ENCODE results near the gene TUBB2A. TPM values are rescaled to one million over a fixed set of nuclear protein-coding genes. Genes with fewer than 3 reads are reported as not detected.
A peak's percentile ranks its signal among the peaks of the same experiment; 100 is the strongest.
"Not testable (repeated sequence)": the region's sequence is repeated elsewhere in the genome, so short reads cannot be mapped to it uniquely, and the experiment has no call there.

Gene TUBB2A
- total RNA-seq (10 to 100 TPM; 24.3 to 30.1 (median 27.5) TPM), polyA plus RNA-seq (43.1 TPM)
- long read RNA-seq, donor 1, transcript TUBB2A-201 (4 exons, 1,595 nt): major isoform, 33 of 48 reads
- long read RNA-seq, donor 1, partial matches to known transcripts: 1 of 48 reads
- long read RNA-seq, donor 1, other reads (novel, unspliced or antisense): 14 of 48 reads
- long read RNA-seq, donor 2, transcript TUBB2A-201 (4 exons, 1,595 nt): major isoform, 23 of 31 reads
- long read RNA-seq, donor 2, partial matches to known transcripts: 0 of 31 reads
- long read RNA-seq, donor 2, other reads (novel, unspliced or antisense): 7 of 31 reads
- long read RNA-seq, donor 3, transcript TUBB2A-201 (4 exons, 1,595 nt): major isoform, 45 of 55 reads
- long read RNA-seq, donor 3, partial matches to known transcripts: 0 of 55 reads
- long read RNA-seq, donor 3, other reads (novel, unspliced or antisense): 10 of 55 reads
- long read RNA-seq, donor 4, transcript TUBB2A-201 (4 exons, 1,595 nt): major isoform, 25 of 31 reads
- long read RNA-seq, donor 4, partial matches to known transcripts: 1 of 31 reads
- long read RNA-seq, donor 4, other reads (novel, unspliced or antisense): 5 of 31 reads

DNA sequence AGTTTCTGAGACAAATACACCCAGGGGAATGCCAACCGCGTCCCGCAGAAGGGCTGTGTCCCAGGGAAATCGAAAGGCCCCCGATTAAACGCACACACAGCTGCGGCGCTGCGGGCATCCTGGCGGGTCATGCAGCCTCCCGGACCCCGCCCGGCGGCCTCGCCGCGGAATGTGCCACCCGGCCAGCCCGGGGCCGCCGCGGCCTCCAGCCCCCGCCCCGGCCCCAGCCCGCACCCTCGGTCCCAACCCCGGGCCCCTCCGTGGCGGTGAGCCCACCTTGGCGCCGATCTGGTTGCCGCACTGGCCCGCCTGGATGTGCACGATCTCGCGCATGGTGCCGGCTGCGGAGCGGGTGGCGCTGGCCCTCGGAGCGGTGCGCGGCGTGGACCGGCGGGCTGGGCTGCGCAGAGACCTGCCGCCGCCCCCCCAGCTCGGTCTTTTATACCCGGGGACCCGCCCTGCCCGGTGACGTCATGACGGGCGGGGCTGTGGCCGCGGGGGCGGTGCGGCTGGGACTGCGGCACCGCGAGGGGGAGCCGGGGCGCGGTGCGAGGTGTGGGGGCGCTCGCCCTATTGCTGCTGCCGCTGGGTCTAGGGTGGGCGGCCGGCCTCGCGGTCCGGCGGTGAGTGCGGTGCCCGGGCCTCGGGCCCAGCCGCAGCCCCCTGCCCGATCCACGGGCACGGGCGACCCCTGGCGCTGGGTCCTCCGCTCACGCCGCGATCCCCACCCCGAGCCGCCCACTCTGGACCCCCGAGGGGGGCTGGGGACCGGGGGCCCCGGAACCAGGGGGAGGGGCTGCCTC, at the start of gene TUBB2A:
TUBB2A (minus strand) TSS at position 414 of the 803 bp plus-strand sequence; CDS start at position 333, 81 bp downstream.
- intact Hi-C loops (cut with DNase I): no loop called here
- Histone ChIP-seq H3K9me3 (ENCODE audit: control insufficient read depth, low read length) (no peaks in the 10 kb centered on the region), H3K27me3 (ENCODE audit: control insufficient read depth, insufficient read depth) (no peaks in the 10 kb centered on the region), H3K27ac (ENCODE audit: low read length) (peak within 1 kb of the TSS; percentile 83), H3K4me3 (ENCODE audit: low read length) (peak within 1 kb of the TSS; percentile 88), H3K4me1 (ENCODE audit: control insufficient read depth, insufficient read depth, low read length) (no peaks in the 10 kb centered on the region)
- peak; percentile 87 to 96 (median 95) for DNase-seq
- ATAC-seq: peak; percentile 89 to 94
- WGBS: under 1% methylated on average over 95 of the region's 95 CpGs

DNA sequence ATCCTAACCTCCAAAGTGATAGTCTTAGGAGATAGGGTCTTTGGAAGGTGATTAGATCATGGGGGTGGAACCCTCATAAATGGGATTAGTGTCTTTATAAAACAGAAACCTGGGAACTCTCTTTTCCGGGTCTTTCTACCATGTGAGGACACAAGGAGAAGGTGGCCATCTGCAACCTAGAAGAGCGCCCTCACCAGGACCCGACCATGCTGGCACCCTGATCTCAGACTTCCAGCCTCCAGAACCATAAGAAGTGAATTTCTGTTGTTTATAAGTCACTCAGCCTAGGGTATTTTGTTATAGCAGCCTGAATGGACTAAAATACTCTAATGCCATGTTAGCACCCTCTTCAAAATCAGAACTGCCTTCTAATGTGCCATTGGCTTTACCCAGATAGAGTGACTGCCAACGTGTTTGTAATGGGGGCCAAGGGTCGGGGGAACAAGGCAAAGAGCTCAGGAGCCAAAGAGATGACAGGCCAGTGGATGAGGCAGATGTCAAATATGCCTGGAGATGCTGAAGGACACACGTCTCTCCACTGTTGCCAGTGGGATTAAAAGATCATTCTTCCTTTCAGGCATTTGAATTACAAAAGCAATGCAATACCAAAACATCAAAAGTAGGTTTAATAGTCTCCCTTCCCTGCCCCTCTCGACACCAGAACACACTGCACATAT, 49.1 kb upstream of the TUBB2A start:
- no peak overlapping the region for H3K4me3 ChIP-seq (ENCODE audit: low read length)
- DNase-seq (no peak), ATAC-seq (no peak)
- H3K4me1 ChIP-seq (ENCODE audit: control insufficient read depth, insufficient read depth, low read length): no peaks in the 10 kb centered on the region
- 87% methylated on average over 7 of the region's 7 CpGs for WGBS
- no peak overlapping the region for H3K27ac ChIP-seq (ENCODE audit: low read length)
- intact Hi-C loops (cut with DNase I): no loop called here
- no peaks in the 10 kb centered on the region for H3K27me3 ChIP-seq (ENCODE audit: control insufficient read depth, insufficient read depth)
- H3K9me3 ChIP-seq (ENCODE audit: control insufficient read depth, low read length): no peaks in the 10 kb centered on the region

GRCh38 chr6:3205913-3206312, 48.6 kb upstream of the TUBB2A start:
- DNase-seq (no peak), ATAC-seq (no peak)
- no peak overlapping the region for H3K27ac ChIP-seq (ENCODE audit: low read length)
- H3K27me3 ChIP-seq (ENCODE audit: control insufficient read depth, insufficient read depth): no peaks in the 10 kb centered on the region
- WGBS: 90% methylated on average over 4 of the region's 4 CpGs
- H3K4me3 ChIP-seq (ENCODE audit: low read length): no peak overlapping the region
- intact Hi-C loops (cut with DNase I): no loop called here
- no peaks in the 10 kb centered on the region for H3K9me3 ChIP-seq (ENCODE audit: control insufficient read depth, low read length)
- H3K4me1 ChIP-seq (ENCODE audit: control insufficient read depth, insufficient read depth, low read length): no peaks in the 10 kb centered on the region

DNA sequence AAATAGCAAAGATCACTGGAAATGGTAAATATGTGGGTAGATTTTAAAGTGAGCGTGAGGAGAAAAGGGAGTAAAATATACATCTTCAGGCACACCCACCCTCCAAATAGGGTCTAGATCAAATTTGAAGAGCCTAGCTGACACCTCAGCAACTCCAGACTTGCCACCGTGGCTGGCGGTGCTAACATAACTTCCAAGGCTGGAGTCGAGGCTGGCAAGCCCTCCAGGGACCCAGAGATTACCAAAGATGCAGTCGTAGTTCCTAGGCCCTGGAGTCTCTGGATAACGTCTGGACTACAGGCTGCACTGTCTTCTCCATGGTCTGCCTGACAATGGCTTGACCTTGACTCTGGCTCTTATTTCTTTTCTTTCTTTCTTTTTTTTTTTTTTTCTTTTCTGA, 47.6 kb upstream of the TUBB2A start:
- no peak overlapping the region for H3K27ac ChIP-seq (ENCODE audit: low read length)
- no peaks in the 10 kb centered on the region for H3K27me3 ChIP-seq (ENCODE audit: control insufficient read depth, insufficient read depth)
- no peak for ATAC-seq
- intact Hi-C loops (cut with DNase I): no loop called here
- H3K4me3 ChIP-seq (ENCODE audit: low read length): no peak overlapping the region
- DNase-seq: no peak
- WGBS: 89% methylated on average over 6 of the region's 6 CpGs
- no peaks in the 10 kb centered on the region for H3K4me1 ChIP-seq (ENCODE audit: control insufficient read depth, insufficient read depth, low read length)
- no peaks in the 10 kb centered on the region for H3K9me3 ChIP-seq (ENCODE audit: control insufficient read depth, low read length)

DNA sequence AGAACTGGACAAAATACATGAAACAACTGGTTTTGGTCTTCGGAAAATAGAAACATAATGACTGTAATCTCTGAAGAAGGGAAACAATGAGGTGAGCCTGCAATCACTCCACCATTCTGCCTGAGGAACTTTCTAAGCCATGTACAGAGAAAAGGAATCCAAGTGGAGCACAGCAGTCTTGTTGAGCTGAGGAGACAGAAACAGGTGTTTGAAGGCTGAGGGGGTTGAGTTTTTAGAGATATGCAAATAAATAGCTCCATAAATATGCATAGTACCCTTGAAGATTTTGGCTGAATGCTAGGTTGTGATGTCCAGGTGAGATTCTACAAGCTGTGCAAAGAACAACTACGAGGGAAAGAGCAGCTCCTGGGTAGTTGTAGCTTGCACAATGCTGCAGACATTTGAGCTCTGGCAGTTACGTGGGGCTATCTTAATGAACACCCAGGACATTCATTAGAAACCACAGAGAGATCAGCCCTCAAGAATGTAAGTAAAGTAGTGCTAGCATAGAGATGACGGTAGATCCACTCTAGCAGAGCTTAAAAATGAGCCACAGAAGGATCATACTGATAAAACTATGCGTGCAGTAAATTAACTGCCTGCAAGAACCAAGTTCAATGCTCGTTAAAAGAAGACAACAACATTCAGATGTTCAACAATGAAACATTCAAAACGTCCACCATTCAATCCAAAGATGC, 45.8 kb upstream of the TUBB2A start:
- Histone ChIP-seq H3K9me3 (ENCODE audit: control insufficient read depth, low read length) (no peaks in the 10 kb centered on the region), H3K27ac (ENCODE audit: low read length) (no peak overlapping the region), H3K27me3 (ENCODE audit: control insufficient read depth, insufficient read depth) (no peaks in the 10 kb centered on the region), H3K4me1 (ENCODE audit: control insufficient read depth, insufficient read depth, low read length) (no peaks in the 10 kb centered on the region), H3K4me3 (ENCODE audit: low read length) (no peak overlapping the region)
- intact Hi-C loops (cut with DNase I): no loop called here
- 71% methylated on average over 7 of the region's 7 CpGs for WGBS
- no peak for DNase-seq
- no peak for ATAC-seq

- no peaks in the 10 kb centered on the region for H3K4me1 ChIP-seq (ENCODE audit: control insufficient read depth, insufficient read depth, low read length)
- no peak overlapping the region for H3K4me3 ChIP-seq (ENCODE audit: low read length)
- no peaks in the 10 kb centered on the region for H3K27me3 ChIP-seq (ENCODE audit: control insufficient read depth, insufficient read depth)
- no peak overlapping the region for H3K27ac ChIP-seq (ENCODE audit: low read length)
- ATAC-seq (no peak), DNase-seq (no peak)
- intact Hi-C loops (cut with DNase I): no loop called here
- no peaks in the 10 kb centered on the region for H3K9me3 ChIP-seq (ENCODE audit: control insufficient read depth, low read length)
- 93% methylated on average over 2 of the region's 2 CpGs for WGBS
These were observed 44.0 kb upstream of the TUBB2A start for GRCh38 chr6:3201388-3201787.

DNA sequence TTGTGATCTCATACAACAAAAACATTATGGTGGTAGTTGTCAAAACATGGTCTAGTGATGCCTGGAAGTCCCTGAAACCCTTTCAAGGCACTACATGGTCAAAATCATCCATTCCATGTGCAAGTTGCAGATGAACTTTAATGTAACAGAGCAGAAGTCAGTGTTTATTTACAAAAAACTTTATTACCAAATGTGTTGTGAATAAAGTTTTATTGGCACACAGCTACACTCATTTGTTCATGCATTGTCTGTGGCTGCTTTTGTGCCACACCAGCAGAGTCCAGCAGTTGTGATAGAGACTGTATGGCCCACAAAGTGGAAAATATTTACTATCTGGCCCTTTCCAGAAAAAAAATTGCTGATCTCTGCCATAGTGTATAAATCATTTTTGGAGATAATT, 43.3 kb upstream of the TUBB2A start:
- Histone ChIP-seq H3K27me3 (ENCODE audit: control insufficient read depth, insufficient read depth) (no peaks in the 10 kb centered on the region), H3K4me3 (ENCODE audit: low read length) (no peak overlapping the region), H3K4me1 (ENCODE audit: control insufficient read depth, insufficient read depth, low read length) (no peaks in the 10 kb centered on the region), H3K27ac (ENCODE audit: low read length) (no peak overlapping the region), H3K9me3 (ENCODE audit: control insufficient read depth, low read length) (no peaks in the 10 kb centered on the region)
- intact Hi-C loops (cut with DNase I): no loop called here
- ATAC-seq (no peak), DNase-seq (no peak)

DNA sequence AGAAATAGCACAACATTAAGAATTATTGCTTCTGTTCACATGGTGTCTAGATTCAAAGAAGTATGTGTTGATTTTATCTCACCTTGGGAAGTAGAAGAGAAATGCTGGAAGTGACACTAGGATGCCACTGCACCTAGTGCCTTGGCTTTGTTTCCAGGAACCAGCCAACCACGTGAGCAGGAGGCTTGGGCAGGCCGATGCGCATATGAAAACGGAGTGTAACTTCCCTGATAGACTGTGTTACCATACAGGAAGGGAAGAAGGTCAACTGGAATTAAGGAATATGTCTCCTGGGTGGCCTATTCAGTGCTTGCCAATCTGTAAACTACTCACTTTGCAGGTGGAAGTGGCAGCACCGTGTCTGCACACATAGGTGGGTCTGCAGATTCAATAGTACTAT, 42.0 kb upstream of the TUBB2A start:
- Histone ChIP-seq H3K4me1 (ENCODE audit: control insufficient read depth, insufficient read depth, low read length) (peaks cover 5% of the 10 kb centered on the region), H3K27ac (ENCODE audit: low read length) (no peak overlapping the region), H3K4me3 (ENCODE audit: low read length) (no peak overlapping the region), H3K27me3 (ENCODE audit: control insufficient read depth, insufficient read depth) (no peaks in the 10 kb centered on the region), H3K9me3 (ENCODE audit: control insufficient read depth, low read length) (no peaks in the 10 kb centered on the region)
- intact Hi-C loops (cut with DNase I): no loop called here
- no peak for DNase-seq
- no peak for ATAC-seq
- 78% methylated on average over 5 of the region's 5 CpGs for WGBS

- H3K4me1 ChIP-seq (ENCODE audit: control insufficient read depth, insufficient read depth, low read length); intact Hi-C loops (cut with DNase I); DNase-seq; ATAC-seq; H3K9me3 ChIP-seq (ENCODE audit: control insufficient read depth, low read length); H3K4me3 ChIP-seq (ENCODE audit: low read length); H3K27ac ChIP-seq (ENCODE audit: low read length); H3K27me3 ChIP-seq (ENCODE audit: control insufficient read depth, insufficient read depth): not testable (repeated sequence)
- 77% methylated on average over 4 of the region's 5 CpGs for WGBS
These were observed 40.4 kb upstream of the TUBB2A start for GRCh38 chr6:3197734-3198133.

GRCh38 chr6:3196770-3197169, 39.4 kb upstream of the TUBB2A start:
- Histone ChIP-seq H3K4me3 (ENCODE audit: low read length) (no peak overlapping the region), H3K27me3 (ENCODE audit: control insufficient read depth, insufficient read depth) (no peaks in the 10 kb centered on the region), H3K4me1 (ENCODE audit: control insufficient read depth, insufficient read depth, low read length) (peaks cover 5% of the 10 kb centered on the region), H3K27ac (ENCODE audit: low read length) (no peak overlapping the region), H3K9me3 (ENCODE audit: control insufficient read depth, low read length) (no peaks in the 10 kb centered on the region)
- WGBS: 78% methylated on average over 5 of the region's 5 CpGs
- no peak for ATAC-seq
- DNase-seq: no peak
- intact Hi-C loops (cut with DNase I): no loop called here
